HG03025 (cell line): ENCODE data around the gene CCDC57.
"Not testable (repeated sequence)": the region's sequence is repeated elsewhere in the genome, so short reads cannot be mapped to it uniquely, and the experiment has no call there.

ENCODE experiments used
- ATAC-seq: cut with Tn5 transposase; IDR thresholded peaks from one replicate; pipeline ENCODE4 v1.9.1; 2021; ENCODE audit warnings: mild to moderate bottlenecking, moderate library complexity; ENCODE audit not compliant: unreplicated experiment, low FRiP score

The CCDC57 gene

DNA sequence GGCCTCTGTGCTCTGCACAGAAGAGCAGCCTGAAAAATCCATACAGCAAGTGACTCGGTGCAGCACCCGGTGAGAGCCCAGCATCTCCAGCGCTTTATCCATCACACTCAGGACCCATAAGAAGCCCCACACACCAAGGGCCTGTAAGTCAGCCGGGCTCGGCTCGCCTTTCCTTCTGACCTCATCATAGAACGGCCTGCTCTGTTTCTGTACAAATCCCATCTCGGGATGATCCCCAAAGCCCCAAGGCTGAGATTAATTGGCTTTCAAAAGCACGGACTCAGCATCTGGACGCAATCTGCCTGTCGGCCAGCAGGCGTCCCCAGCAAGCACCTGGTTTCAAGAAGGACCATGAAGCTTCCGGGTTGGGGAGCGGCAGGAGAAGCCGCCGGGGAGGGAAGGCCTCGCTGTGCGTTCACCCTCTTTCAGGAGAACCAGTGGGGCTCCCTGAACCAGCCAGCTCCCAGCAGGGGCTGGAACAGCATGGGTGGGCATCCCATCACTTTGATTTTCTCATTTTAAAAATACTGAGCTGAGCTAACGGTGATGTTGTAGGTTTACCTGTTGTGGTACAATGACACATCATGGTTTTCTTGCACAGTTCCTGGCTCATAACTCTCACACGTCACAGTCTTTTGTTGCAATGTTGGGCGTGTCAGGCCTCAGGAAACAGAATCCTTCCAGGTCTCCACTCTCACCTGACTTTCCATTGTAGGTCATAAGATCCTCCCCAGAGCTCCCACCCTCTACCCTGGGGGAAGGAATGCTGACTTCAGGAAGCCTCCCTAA is 6.7 kb downstream of the CCDC57 start:
- ATAC-seq = no peak

GRCh38 chr17:82204831-82205719 is 7.6 kb downstream of the CCDC57 start:
- ATAC-seq = no peak

- ATAC-seq = no peak
Measured at GRCh38 chr17:82203920-82204319, 8.7 kb downstream of the CCDC57 start.

DNA sequence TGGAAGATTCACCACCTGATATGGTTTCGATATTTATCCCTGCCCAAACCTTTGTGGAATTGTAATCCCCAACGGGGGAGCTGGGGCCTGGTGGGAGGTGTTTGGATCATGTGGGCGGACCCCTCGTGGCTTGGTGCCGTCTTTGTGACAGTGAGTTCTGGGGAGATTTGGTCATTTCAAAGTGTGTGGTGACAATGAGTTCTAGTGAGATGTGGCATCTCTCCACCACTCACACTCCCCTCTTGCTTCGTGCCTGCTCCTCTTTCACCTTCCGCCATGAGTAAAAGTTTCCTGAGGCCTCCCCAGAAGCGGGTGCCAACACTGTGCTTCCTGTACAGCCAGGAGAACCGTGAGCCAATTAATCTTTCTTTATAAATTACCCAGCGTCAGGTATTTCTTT is 9.7 kb downstream of the CCDC57 start:
- ATAC-seq = no peak

GRCh38 chr17:82201498-82201910 is 11.1 kb downstream of the CCDC57 start:
- no peak for ATAC-seq

- no peak for ATAC-seq
Measured at GRCh38 chr17:82200743-82201497, 11.7 kb downstream of the CCDC57 start.

DNA sequence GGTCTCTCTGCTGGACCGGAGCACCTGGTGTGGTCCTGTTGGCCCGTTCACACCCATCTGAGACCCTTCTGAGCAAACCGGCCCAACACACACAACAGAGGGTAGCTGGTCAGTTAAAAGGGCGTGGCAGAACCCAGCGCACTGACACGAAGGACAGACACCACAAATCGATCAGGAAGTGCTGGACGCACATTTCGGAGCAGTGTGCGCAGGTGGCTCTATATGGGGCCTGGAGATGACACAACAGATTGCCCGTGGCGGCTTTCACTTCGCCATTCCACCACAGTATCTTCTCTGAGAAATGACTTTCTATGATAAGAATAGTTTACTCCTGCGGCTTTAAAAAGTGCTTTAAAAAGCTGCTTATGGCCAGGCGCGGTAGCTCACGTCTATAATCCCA is 12.5 kb downstream of the CCDC57 start:
- no peak for ATAC-seq

GRCh38 chr17:82199496-82199895 is 13.1 kb downstream of the CCDC57 start:
- no peak for ATAC-seq

DNA sequence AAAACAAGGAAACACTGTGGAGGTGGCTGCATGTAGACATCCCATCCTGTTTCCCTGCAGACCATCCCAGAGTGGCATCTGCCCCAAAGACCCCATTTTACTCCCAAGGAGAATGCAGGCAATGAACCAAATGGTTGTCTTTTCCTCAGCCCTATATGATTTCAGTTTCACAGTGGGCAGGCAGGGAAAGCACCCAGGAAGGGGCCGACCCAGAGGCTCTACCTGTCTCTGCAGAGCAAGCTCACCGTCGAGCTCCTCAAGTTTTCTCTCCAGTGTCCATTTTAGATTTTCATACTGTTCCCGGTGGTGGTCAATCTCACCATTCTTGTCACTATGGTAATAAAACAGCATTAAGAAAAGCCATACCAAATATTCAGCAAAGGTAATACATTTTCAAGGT is 14.6 kb downstream of the CCDC57 start:
- no peak for ATAC-seq

- ATAC-seq = no peak
Measured at GRCh38 chr17:82195675-82196672, 16.7 kb downstream of the CCDC57 start.

DNA sequence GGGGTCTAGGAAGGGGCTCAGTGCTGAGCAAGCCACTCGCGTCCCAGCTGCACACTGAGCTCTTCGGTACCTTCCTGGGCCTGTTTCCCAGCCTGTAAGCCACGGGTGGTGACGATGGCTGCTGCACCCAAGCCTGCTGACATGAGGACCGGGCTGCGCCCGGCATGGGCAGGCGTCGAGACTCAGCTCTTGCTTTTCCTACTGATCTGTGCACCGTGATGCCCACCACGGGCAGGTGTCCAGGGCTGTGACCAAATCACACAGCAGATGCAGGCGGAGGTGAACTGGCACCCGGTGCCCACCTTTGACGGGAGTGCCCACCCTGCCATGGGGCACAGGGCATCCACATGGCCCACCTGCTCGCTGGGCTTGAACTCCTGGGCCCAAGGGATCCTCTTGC is 17.9 kb downstream of the CCDC57 start:
- ATAC-seq = no peak

DNA sequence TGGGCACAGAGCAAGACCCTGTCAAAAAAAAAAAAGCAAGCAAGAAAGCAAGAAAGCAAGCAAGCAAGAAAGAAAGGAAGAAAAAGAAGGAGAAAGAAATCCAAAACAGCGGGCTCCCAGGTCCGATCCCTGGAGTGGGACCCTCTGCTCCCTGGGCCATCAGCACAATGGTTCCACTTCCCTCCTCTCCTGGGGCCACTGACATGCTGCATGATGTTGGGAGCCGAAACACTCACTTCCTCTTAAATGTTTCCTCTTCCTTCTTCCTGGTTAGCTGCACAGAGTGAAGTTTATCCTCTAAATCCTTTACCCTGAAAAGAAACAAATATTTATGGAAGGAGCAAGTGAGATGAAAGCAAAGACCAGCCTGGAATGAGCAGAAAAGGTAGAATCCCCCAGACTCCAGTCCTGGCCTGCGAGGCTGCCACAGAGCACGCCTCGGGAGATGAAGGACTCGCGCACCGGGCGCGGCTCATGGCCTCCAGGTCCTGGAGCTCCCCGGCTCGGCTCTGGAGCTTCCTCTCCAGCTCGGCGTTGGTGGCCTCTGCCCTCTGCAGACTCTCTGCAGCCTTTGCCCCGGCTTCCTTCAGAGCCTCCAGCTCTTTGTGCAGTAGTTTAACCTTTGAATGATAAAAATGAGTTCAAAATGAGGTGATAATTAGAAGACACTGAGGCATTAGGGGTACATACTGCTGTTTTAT is 19.0 kb downstream of the CCDC57 start:
- no peak for ATAC-seq

DNA sequence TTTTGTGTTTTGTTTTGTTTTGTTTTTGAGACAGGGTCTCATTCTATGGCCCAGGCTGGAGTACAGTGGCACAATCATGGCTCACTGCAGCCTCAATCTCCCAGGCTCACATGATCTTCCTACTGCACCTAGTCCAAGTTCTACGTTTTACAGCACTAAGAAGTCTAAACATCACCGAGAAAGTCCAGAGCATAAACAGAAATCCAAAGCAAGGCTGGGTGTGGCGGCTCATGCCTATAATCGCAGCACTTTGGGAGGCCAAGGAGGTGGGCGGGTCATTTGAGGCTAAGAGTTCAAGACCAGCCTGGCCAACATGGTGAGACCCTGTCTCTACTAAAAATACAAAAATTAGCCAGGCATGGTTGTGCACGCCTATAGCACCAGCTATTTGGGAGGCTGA is 19.6 kb downstream of the CCDC57 start:
- not testable (repeated sequence) for ATAC-seq

DNA sequence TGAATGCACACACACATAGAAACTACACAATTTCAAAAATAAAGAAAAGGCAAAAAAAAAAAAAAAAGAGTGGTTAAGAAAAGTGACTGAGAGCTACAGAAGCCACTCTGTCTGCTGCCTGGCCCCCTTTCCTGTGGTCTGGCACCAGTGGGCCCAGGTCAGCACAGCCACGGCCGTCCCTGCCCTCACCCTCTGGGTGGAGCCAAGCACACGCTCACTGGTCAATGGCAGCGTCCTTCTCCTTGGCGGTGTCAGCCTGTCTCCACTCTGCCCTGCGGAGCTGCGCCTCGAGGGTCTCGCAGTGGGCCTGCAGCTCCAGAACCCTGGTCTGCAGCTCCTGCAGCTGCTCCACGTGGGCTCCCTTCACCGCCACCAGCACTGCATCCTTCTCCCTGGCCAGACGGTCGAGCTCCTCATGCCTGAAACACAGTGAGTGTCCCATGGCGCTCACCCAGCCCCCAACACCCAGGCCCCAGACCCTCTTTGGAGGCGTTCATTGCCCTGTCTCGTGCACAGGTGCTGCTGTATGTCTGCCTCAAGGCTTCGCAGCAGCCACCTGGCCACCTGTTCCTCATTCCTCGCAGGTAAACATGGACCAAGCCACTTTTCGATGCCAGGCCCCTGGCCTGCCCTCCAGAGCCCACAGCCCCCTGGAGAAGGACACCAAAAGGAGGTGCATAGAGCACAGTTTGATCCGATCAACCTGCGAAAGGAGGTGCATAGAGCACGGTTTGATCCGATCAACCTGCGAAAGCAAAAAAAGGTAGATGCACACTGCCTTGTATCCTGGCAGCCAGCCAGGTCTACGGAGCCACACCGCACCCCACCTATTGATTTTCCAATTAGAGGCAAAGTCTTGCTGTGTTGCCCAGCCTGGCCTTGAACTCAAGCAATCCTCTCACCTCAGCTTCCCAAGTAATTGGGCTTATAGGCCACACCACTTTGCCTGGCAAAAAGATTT is 24.4 kb downstream of the CCDC57 start:
- ATAC-seq = no peak

DNA sequence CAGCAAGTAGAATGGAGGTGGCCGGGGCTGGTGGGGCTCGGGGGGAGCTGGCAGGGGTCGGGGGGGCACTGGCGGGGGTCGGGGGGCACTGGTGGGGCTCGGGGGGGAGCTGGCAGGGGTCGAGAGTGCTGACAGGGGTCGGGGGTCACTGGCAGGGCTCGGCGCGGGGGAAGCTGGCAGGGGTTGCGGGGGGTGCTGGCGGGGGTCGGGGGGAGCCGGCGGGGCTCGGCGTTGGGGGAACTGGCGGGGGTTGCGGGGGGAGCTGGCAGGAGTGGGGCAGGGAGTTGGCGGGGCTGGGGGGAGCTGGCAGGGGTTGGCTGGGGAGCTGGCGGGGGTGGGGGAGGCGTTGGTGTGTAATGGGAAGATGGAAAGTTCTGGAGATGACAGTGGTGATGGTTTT is 25.1 kb downstream of the CCDC57 start:
- ATAC-seq = no peak

DNA sequence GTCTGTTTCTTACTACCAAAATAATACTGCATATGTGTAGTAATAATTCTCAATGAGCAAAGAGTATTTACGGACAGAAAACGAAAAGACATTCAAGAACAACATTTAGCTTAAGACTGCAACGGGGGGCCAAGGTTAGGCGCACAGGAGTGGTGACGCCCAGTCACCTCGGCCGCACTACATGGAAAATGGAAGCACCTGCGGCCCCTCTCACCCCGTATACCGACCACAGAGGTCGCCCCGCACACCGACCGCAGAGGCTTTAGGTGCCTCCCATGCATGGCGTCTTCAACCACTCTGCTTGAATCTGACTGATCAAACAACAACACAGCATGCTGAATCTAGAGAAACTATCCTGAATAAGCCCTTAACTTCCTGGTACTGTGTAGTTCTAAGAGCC is 26.4 kb downstream of the CCDC57 start:
- no peak for ATAC-seq

DNA sequence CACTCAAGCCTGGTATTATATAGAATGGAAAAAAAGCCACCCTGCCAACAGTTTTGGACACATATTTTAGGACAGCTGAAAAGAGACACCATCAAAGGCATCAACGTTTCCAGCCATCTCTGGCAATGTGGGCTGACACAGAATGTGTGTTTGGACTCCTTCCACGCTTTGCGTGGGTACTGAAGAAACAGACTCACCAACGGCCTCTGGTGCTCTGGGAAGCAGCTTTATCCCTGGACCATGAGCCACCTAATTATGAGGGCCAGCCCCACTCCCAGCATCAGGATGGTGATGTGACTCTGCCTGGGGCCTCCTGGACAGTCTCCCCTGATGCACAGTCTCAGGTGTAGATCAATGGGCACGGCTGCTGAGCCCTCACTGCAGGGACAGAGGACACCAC is 27.9 kb downstream of the CCDC57 start:
- ATAC-seq = no peak
